AG04450 (cell line): ENCODE data around the gene SPEM1. TPM values are rescaled to one million over a fixed set of nuclear protein-coding genes. Genes with fewer than 3 reads are reported as not detected.
"Not testable (repeated sequence)": the region's sequence is repeated elsewhere in the genome, so short reads cannot be mapped to it uniquely, and the experiment has no call there.

Experiments used
- CTCF ChIA-PET: fragments of 300-600, 350-600 bp; formaldehyde crosslinking; extraction: SDS; loops from one replicate; lab custom pipeline; 2022; ENCODE audit warnings: antibody characterized with exemption, inconsistent platforms; lab: Charles Lee
- POLR2A ChIA-PET: fragments of 350-600 bp; formaldehyde crosslinking; extraction: SDS; loops from one replicate; lab custom pipeline; 2021; ENCODE audit warnings: antibody characterized with exemption, inconsistent platforms; lab: Yijun Ruan, JAX
- DNase-seq: peaks from one replicate; pipeline ENCODE4 v3.0.0-alpha.2; 2011; ENCODE audit warnings: low read depth, low spot score
- H3K27ac ChIP-seq: one replicate; pipeline ENCODE4 v1.5.1; 2012; ENCODE audit warnings: low read depth, low read length, control low read depth
- H3K27me3 ChIP-seq: one replicate; pipeline ENCODE4 v1.6.0; 2012; ENCODE audit warnings: low read length; ENCODE audit not compliant: control insufficient read depth, insufficient read depth
- H3K4me3 ChIP-seq: 2 replicates; pipeline ENCODE4 v1.5.1; 2011; ENCODE audit warnings: mild to moderate bottlenecking, low read depth, low read length, control low read depth
- H3K9me3 ChIP-seq: 2 replicates; pipeline ENCODE4 v1.5.1; 2012; ENCODE audit warnings: low read length; ENCODE audit not compliant: control insufficient read depth, insufficient read depth
- polyA plus RNA-seq: library from polyadenylated mRNA; depleted of rRNA; stranded (reverse); fragments of >200 nt; gene quantifications from 2 replicates; pipeline ENCODE4 v1.2.3, GENCODE V29; 2011; rRNA removed
- TF ChIP-seq, protein P1 (sequence below): IDR thresholded peaks from 2 replicates; pipeline ENCODE4 v1.5.1; 2011; ENCODE audit warnings: low read depth, low read length, control low read depth, inconsistent platforms

Gene SPEM1
- polyA plus RNA-seq, 1 experiment, result not detected

DNA sequence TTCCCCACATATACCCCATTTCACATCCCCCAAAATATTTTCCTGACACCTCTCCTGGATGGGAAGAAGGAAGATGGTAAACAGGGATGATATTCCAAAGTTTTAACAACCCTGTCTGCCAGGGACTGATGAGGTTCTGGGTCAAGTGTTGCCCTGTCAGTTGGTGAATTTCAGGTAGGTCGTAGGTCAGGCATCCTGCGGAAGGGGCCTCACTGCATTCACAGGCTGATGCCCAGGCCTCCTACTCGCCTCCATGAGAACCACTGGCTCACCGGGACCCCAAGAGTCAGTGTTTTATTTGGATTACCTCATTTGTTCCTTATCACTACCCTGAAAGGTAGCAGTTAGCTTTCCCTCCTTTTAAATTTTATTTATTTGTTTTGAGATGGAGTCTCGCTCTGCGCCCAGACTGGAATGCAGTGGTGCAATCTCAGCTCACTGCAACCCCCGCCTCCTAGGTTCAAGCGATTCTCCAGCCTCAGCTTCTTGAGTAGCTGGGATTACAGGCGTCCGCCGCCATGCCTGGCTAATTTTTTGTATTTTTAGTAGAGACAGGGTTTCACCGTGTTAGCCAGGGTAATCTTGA is 48.8 kb downstream of the SPEM1 start:
- Histone ChIP-seq H3K9me3 (no peaks in the 10 kb centered on the region), H3K27me3 (no peaks in the 10 kb centered on the region), H3K27ac (no peak overlapping the region), H3K4me3 (no peak overlapping the region)
- DNase-seq, result no peak
- ChIA-PET POLR2A (interaction anchor here (1.9 kb wide), 1 partner anchor 10 kb away, joined by 6 read pairs; the partner anchor contains the start of gene ZBTB4), CTCF (interaction anchor here (0.8 kb wide), 1 partner anchor 92 kb away, joined by 3 read pairs; no protein-coding TSS in a partner anchor)
- TF ChIP-seq, protein P1, sequence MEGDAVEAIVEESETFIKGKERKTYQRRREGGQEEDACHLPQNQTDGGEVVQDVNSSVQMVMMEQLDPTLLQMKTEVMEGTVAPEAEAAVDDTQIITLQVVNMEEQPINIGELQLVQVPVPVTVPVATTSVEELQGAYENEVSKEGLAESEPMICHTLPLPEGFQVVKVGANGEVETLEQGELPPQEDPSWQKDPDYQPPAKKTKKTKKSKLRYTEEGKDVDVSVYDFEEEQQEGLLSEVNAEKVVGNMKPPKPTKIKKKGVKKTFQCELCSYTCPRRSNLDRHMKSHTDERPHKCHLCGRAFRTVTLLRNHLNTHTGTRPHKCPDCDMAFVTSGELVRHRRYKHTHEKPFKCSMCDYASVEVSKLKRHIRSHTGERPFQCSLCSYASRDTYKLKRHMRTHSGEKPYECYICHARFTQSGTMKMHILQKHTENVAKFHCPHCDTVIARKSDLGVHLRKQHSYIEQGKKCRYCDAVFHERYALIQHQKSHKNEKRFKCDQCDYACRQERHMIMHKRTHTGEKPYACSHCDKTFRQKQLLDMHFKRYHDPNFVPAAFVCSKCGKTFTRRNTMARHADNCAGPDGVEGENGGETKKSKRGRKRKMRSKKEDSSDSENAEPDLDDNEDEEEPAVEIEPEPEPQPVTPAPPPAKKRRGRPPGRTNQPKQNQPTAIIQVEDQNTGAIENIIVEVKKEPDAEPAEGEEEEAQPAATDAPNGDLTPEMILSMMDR, result no peak

DNA sequence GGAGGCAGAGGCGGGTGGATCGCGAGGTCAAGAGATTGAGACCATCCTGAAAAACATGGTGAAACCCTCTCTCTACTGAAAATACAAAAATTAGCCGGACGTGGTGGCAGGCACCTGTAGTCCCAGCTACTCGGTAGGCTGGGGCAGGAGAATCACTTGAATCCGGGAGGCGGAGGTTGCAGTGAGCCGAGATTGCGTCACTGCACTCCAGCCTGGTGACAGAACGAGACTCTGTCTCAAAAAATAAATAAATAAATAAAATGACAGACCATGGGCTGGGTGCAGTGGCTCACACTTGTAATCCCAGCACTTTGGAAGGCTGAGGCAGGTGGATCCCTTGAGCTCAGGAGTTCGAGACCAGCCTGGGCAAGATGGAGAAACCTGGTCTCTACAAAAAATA is 49.7 kb downstream of the SPEM1 start:
- H3K27ac ChIP-seq, H3K4me3 ChIP-seq, CTCF ChIA-PET, H3K9me3 ChIP-seq, POLR2A ChIA-PET, DNase-seq, H3K27me3 ChIP-seq: not testable (repeated sequence)

DNA sequence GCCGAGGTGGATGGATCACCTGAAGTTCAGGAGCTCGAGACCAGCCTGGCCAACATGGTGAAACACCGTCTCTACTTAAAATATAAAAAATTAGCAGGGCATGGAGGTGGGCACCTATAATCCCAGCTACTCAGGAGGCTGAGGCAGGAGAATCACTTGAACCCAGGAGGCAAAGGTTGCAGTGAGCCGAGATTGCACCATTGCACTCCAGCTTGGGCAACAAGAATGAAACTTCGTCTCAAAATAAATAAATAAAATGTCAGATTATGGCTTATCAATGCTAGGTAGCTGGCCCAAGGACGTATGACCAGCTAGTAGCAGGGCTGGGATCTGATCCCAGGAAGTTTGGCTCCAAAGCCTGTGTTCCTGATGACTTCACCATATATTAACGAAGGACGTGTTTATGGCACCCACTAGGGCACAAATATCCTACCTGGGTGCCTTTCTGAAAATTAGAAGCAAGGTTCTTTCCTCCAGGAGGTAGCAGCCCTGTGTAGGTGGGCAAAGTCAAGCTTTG is 50.4 kb downstream of the SPEM1 start:
- H3K4me3 ChIP-seq, CTCF ChIA-PET, DNase-seq, H3K27me3 ChIP-seq, H3K9me3 ChIP-seq, H3K27ac ChIP-seq: not testable (repeated sequence)
- POLR2A ChIA-PET, result interaction anchor here (0.7 kb wide), 1 partner anchor 67 kb away, joined by 3 read pairs; the partner anchor contains the start of gene TMEM256

Other genes starting within 250 kb of the SPEM1 start
- gene ASGR1, start 241.0 kb upstream of the SPEM1 start, polyA plus RNA-seq, result 1.1 and 1.5 TPM in 2 replicates
- gene DLG4, start 200.5 kb upstream of the SPEM1 start, polyA plus RNA-seq, result 10.2 and 11.6 TPM in 2 replicates
- gene ACADVL, start 200.4 kb upstream of the SPEM1 start, polyA plus RNA-seq, result 217 and 262 TPM in 2 replicates
- 5.1 and 8.2 TPM in 2 replicates for gene DVL2, start 185.8 kb upstream of the SPEM1 start, polyA plus RNA-seq
- gene PHF23, start 180.9 kb upstream of the SPEM1 start, polyA plus RNA-seq, result 56.3 and 58.7 TPM in 2 replicates
- gene GABARAP, start 177.9 kb upstream of the SPEM1 start, polyA plus RNA-seq, result 929 and 984 TPM in 2 replicates
- gene CTDNEP1, start 168.6 kb upstream of the SPEM1 start, polyA plus RNA-seq, result 115 and 151 TPM in 2 replicates
- gene ELP5, start 168.1 kb upstream of the SPEM1 start, polyA plus RNA-seq, result 25.9 and 28.0 TPM in 2 replicates
- 0.84 and 1.0 TPM in 2 replicates for gene CLDN7, start 157.8 kb upstream of the SPEM1 start, polyA plus RNA-seq
- gene SLC2A4, start 138.6 kb upstream of the SPEM1 start, polyA plus RNA-seq, result 0.15 and 0.21 TPM in 2 replicates
- 0.02 TPM in 1 of 2 replicates, not detected in the other for gene YBX2, start 125.7 kb upstream of the SPEM1 start, polyA plus RNA-seq
- gene EIF5A, start 112.7 kb upstream of the SPEM1 start, polyA plus RNA-seq, result 466 and 469 TPM in 2 replicates
- gene GPS2, start 105.0 kb upstream of the SPEM1 start, polyA plus RNA-seq, result 21.5 and 22.2 TPM in 2 replicates
- gene NEURL4, start 91.0 kb upstream of the SPEM1 start, polyA plus RNA-seq, result 7.3 and 9.6 TPM in 2 replicates
- 0.35 and 0.74 TPM in 2 replicates for gene ACAP1, start 83.8 kb upstream of the SPEM1 start, polyA plus RNA-seq
- 12.1 and 13.8 TPM in 2 replicates for gene KCTD11, start 68.2 kb upstream of the SPEM1 start, polyA plus RNA-seq
- gene TMEM95, start 65.2 kb upstream of the SPEM1 start, polyA plus RNA-seq, result not detected in 2 replicates
- 0.22 and 0.25 TPM in 2 replicates for gene TNK1, start 39.2 kb upstream of the SPEM1 start, polyA plus RNA-seq
- gene PLSCR3, start 25.8 kb upstream of the SPEM1 start, polyA plus RNA-seq, result 35.2 and 53.0 TPM in 2 replicates
- 83.8 and 104 TPM in 2 replicates for gene TMEM256, start 16.2 kb upstream of the SPEM1 start, polyA plus RNA-seq
- 8.9 and 12.4 TPM in 2 replicates for gene NLGN2, start 12.5 kb upstream of the SPEM1 start, polyA plus RNA-seq
- gene SPEM2, start 5.3 kb downstream of the SPEM1 start, polyA plus RNA-seq, result not detected in 2 replicates
- gene SPEM3, start 8.5 kb downstream of the SPEM1 start, polyA plus RNA-seq, result not detected in 2 replicates
- gene TMEM102, start 15.1 kb downstream of the SPEM1 start, polyA plus RNA-seq, result 1.0 and 1.1 TPM in 2 replicates
- gene FGF11, start 19.2 kb downstream of the SPEM1 start, polyA plus RNA-seq, result 0.58 and 0.63 TPM in 2 replicates
- 5.3 and 6.3 TPM in 2 replicates for gene CHRNB1, start 24.7 kb downstream of the SPEM1 start, polyA plus RNA-seq
- gene ZBTB4, start 59.3 kb downstream of the SPEM1 start, polyA plus RNA-seq, result 18.8 and 22.3 TPM in 2 replicates
- gene SLC35G6, start 61.1 kb downstream of the SPEM1 start, polyA plus RNA-seq, result not detected in 2 replicates
- gene POLR2A, start 64.0 kb downstream of the SPEM1 start, polyA plus RNA-seq, result 18.4 and 35.0 TPM in 2 replicates
- 26.0 and 27.1 TPM in 2 replicates for gene TNFSF12, start 128.7 kb downstream of the SPEM1 start, polyA plus RNA-seq
- gene TNFSF13, start 138.4 kb downstream of the SPEM1 start, polyA plus RNA-seq, result 0.83 and 1.0 TPM in 2 replicates
- gene SENP3, start 141.6 kb downstream of the SPEM1 start, polyA plus RNA-seq, result 67.6 and 73.4 TPM in 2 replicates
- gene CD68, start 159.3 kb downstream of the SPEM1 start, polyA plus RNA-seq, result 34.1 and 39.6 TPM in 2 replicates
- gene MPDU1, start 163.5 kb downstream of the SPEM1 start, polyA plus RNA-seq, result 128 and 131 TPM in 2 replicates
- 0.24 and 0.29 TPM in 2 replicates for gene SOX15, start 169.8 kb downstream of the SPEM1 start, polyA plus RNA-seq
- gene FXR2, start 194.6 kb downstream of the SPEM1 start, polyA plus RNA-seq, result 24.6 and 29.4 TPM in 2 replicates
- gene SAT2, start 207.5 kb downstream of the SPEM1 start, polyA plus RNA-seq, result 54.1 and 61.5 TPM in 2 replicates
- gene SHBG, start 209.8 kb downstream of the SPEM1 start, polyA plus RNA-seq, result 0.35 and 0.50 TPM in 2 replicates
- gene ATP1B2, start 230.6 kb downstream of the SPEM1 start, polyA plus RNA-seq, result 0.05 and 0.11 TPM in 2 replicates